IMR-90 (cell line): Measurements from ENCODE around the gene CYP2B6.

Experiments used
- BHLHE40 ChIP-seq: fragments of 150-350 bp; IDR thresholded peaks from 2 replicates; pipeline ENCODE4 v1.6.1; 2016; ENCODE audit warnings: mild to moderate bottlenecking, low read depth, low read length
- CEBPB ChIP-seq: IDR thresholded peaks from 2 replicates; pipeline ENCODE4 v1.6.1; 2012; ENCODE audit warnings: low read depth, low read length, improper control_type of control experiment
- CHD1 ChIP-seq: IDR thresholded peaks from 2 replicates; pipeline ENCODE4 v1.6.1; 2012; ENCODE audit warnings: low read depth, low read length, improper control_type of control experiment
- CTCF ChIP-seq: conservative IDR thresholded peaks from 2 replicates; pipeline ENCODE4 v1.5.1; 2012; ENCODE audit warnings: mild to moderate bottlenecking, low read depth, low read length, improper control_type of control experiment
- ELK1 ChIP-seq: fragments of 150-350 bp; IDR thresholded peaks from 2 replicates; pipeline ENCODE4 v1.6.1; 2016; ENCODE audit warnings: low read depth, mild to moderate bottlenecking, low read length, moderate library complexity, borderline replicate concordance
- MAFK ChIP-seq: IDR thresholded peaks from 2 replicates; pipeline ENCODE4 v1.6.1; 2012; ENCODE audit warnings: low read depth, low read length, improper control_type of control experiment
- MAZ ChIP-seq: IDR thresholded peaks from 2 replicates; pipeline ENCODE4 v1.6.1; 2012; ENCODE audit warnings: low read depth, mild to moderate bottlenecking, low read length, improper control_type of control experiment, moderate library complexity, borderline replicate concordance
- NFE2L2 ChIP-seq: fragments of 150-350 bp; IDR thresholded peaks from 2 replicates; pipeline ENCODE4 v1.6.1; 2016; ENCODE audit warnings: low read depth, mild to moderate bottlenecking, low read length
- POLR2A ChIP-seq: IDR thresholded peaks from 2 replicates; pipeline ENCODE4 v1.6.1; 2012; ENCODE audit warnings: mild to moderate bottlenecking, low read depth, low read length
- RAD21 ChIP-seq: IDR thresholded peaks from 2 replicates; pipeline ENCODE4 v1.6.1; 2012; ENCODE audit warnings: low read length, improper control_type of control experiment
- RCOR1 ChIP-seq: IDR thresholded peaks from 2 replicates; pipeline ENCODE4 v1.6.1; 2012; ENCODE audit warnings: mild to moderate bottlenecking, low read length, improper control_type of control experiment; ENCODE audit not compliant: insufficient replicate concordance
- RFX5 ChIP-seq: IDR thresholded peaks from 2 replicates; pipeline ENCODE4 v1.8.0; 2012; ENCODE audit warnings: low read depth, mild to moderate bottlenecking, low read length, moderate library complexity
- SMC3 ChIP-seq: fragments of 150-350 bp; IDR thresholded peaks from 2 replicates; pipeline ENCODE4 v1.6.1; 2016; ENCODE audit warnings: low read depth, mild to moderate bottlenecking, antibody characterized with exemption, low read length, moderate library complexity
- USF2 ChIP-seq: fragments of 150-350 bp; IDR thresholded peaks from 2 replicates; pipeline ENCODE4 v1.6.1; 2017; ENCODE audit warnings: mild to moderate bottlenecking, antibody characterized with exemption, low read length, low read depth

GRCh38 chr19:40982594-40983101, 8.4 kb upstream of the CYP2B6 start:
- TF ChIP-seq CTCF (no peak), POLR2A (no peak), USF2 (no peak), SMC3 (no peak), RFX5 (no peak), RAD21 (no peak), CHD1 (no peak), CEBPB (0 out of 2 replicates have a peak, but pooled peaks have one; percentile 25), RCOR1 (no peak), MAFK (peak; percentile 70), BHLHE40 (no peak), NFE2L2 (no peak), MAZ (no peak), ELK1 (no peak)
